ENCODE data around the gene ADGRG6.

- TF ChIP-seq TARDBP (IDR thresholded peaks at IDR 0.05) (no peak), ELF4 (IDR thresholded peaks at IDR 0.05) (no peak), BHLHE40 (IDR thresholded peaks at IDR 0.05; ENCODE audit: borderline replicate concordance) (no peak), FOXM1 (IDR thresholded peaks at IDR 0.05; ENCODE audit: borderline replicate concordance) (no peak), ZNF384 (IDR thresholded peaks at IDR 0.05) (no peak), FOXA1 (IDR thresholded peaks at IDR 0.05) (no peak), SUZ12 (IDR thresholded peaks at IDR 0.05) (no peak), LEF1 (IDR thresholded peaks at IDR 0.05; ENCODE audit: borderline replicate concordance) (no peak), FOXK2 (IDR thresholded peaks at IDR 0.05) (no peak)
These were observed 51.9 kb downstream of the ADGRG6 start for GRCh38 chr6:142353690-142354089.

All from HEK293T (cell line).